ENCODE data around the gene XXYLT1. TPM values are rescaled to one million over a fixed set of nuclear protein-coding genes. Genes with fewer than 3 reads are reported as not detected.

Gene XXYLT1
- total and polyA plus RNA-seq, 10 donors = 2.7 to 22.3 (median 9.5) TPM

DNA sequence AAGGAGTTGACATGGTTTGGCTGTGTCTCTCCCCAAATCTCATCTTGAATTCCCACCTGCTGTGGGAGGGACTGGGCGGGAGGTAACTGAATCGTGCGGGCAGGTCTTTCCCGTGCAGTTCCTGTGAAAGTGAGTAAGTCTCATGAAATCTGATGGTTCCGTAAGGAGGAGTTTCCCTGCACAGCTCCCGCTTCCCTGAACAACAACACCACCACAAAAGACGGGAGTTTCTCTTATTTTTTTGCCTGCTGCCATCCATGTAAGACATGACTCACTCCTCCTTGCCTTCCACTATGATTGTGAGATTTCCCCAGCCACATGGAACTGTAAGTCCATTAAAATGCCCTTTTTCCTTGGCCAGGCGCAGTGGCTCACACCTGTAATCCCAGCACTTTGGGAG lies 22.7 kb downstream of the XXYLT1 start:
- Histone ChIP-seq H3K9me3 (no peaks in the 10 kb centered on the region), H3K4me1 (peaks cover 0 to 17% (median 10%) of the 10 kb centered on the region in 6 donors), H3K27ac (no peak overlapping the region), H3K36me3 (peaks cover 0 to 20% (median 0%) of the 10 kb centered on the region in 6 donors), H3K27me3 (replicated peaks in 1 of 7) (no peaks in the 10 kb centered on the region), H3K4me3 (no peak overlapping the region)
- TF ChIP-seq POLR2AphosphoS5 (IDR thresholded peaks at IDR 0.05) (no peak), POLR2A (IDR thresholded peaks at IDR 0.05) (no peak)
- TF ChIP-seq, protein P1, sequence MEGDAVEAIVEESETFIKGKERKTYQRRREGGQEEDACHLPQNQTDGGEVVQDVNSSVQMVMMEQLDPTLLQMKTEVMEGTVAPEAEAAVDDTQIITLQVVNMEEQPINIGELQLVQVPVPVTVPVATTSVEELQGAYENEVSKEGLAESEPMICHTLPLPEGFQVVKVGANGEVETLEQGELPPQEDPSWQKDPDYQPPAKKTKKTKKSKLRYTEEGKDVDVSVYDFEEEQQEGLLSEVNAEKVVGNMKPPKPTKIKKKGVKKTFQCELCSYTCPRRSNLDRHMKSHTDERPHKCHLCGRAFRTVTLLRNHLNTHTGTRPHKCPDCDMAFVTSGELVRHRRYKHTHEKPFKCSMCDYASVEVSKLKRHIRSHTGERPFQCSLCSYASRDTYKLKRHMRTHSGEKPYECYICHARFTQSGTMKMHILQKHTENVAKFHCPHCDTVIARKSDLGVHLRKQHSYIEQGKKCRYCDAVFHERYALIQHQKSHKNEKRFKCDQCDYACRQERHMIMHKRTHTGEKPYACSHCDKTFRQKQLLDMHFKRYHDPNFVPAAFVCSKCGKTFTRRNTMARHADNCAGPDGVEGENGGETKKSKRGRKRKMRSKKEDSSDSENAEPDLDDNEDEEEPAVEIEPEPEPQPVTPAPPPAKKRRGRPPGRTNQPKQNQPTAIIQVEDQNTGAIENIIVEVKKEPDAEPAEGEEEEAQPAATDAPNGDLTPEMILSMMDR (IDR thresholded peaks at IDR 0.05 in 8 of 11, conservative IDR thresholded peaks at IDR 0.05 in 3 of 11) = no peak
- intact Hi-C loops (cut with DNase I; ENCODE audit: low total_unique reads) = no loop called here
- WGBS, 5 donors = 93 to 97% (median 96%) methylated on average over 8 of the region's 8 CpGs
- no peak for DNase-seq

DNA sequence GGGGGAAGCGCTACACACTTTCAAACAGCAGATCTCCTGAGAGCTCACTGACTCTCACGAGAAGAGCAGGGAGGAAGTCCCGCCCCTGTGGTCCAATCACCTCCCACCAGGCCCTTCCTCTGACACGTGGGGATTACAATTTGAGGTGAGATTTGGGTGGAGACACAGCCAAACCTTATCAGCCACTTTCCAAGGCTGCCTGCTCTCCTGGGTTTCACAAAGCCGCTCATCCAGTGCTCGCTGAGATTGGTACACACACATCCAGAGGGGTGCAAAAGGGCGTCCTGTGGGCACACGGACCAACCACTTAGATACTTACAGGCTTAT lies 23.1 kb downstream of the XXYLT1 start:
- Histone ChIP-seq H3K36me3 (peaks cover 0 to 20% (median 0%) of the 10 kb centered on the region in 6 donors), H3K27me3 (replicated peaks in 1 of 7) (no peaks in the 10 kb centered on the region), H3K4me3 (no peak overlapping the region), H3K4me1 (peaks cover 0 to 17% (median 10%) of the 10 kb centered on the region in 6 donors), H3K9me3 (no peaks in the 10 kb centered on the region), H3K27ac (no peak overlapping the region)
- intact Hi-C loops (cut with DNase I; ENCODE audit: low total_unique reads) = no loop called here
- TF ChIP-seq POLR2A (IDR thresholded peaks at IDR 0.05) = no peak
- TF ChIP-seq POLR2AphosphoS5 (IDR thresholded peaks at IDR 0.05) = no peak
- TF ChIP-seq, protein P1 (IDR thresholded peaks at IDR 0.05 in 8 of 11, conservative IDR thresholded peaks at IDR 0.05 in 3 of 11) = no peak
- 76 to 84% (median 78%) methylated on average over 8 of the region's 8 CpGs for WGBS, 5 donors
- peak; percentile 45 for DNase-seq

DNA sequence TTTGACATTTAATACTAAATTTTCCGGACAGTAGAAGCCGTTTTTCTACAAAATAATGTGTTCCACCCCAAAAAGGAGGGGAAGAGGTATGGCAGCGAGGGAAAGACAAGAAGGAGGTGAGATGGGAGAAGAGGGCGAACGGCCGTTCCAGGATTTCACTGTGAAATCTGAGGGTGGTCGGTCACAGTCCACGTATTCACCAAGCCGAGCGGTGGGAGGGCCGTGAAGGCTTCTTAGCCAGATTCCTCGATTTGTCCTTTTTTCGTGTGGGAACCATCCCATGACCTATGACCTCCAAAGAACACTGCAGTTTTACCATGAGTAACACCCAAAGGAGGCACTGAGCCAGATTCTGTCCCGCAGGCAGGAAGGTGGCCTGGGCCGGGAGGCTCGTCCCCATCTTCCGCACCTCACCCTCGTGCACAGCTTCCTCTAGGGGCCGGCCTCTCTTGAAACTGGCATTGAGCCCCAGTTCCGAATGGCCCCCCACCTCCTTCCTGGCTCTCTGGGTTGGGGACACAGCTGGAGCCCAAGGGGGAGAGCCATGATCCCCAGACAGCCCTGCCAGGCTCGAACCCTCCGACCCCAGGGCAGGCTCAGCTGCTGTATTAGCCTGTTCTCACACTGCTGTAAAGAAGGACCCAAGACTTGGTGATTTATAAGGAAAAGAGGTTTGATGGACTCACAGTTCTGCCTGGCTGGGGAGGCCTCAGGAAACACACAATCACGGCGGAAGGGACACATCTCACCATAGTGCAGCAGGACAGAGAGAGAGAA lies 23.7 kb downstream of the XXYLT1 start:
- H3K4me1 ChIP-seq = peaks cover 0 to 17% (median 10%) of the 10 kb centered on the region in 6 donors
- H3K36me3 ChIP-seq = peaks cover 0 to 20% (median 0%) of the 10 kb centered on the region in 6 donors
- intact Hi-C loops (cut with DNase I; ENCODE audit: low total_unique reads) = no loop called here
- no peak for DNase-seq
- H3K27me3 ChIP-seq (replicated peaks in 1 of 7) = no peaks in the 10 kb centered on the region
- H3K9me3 ChIP-seq = no peaks in the 10 kb centered on the region
- TF ChIP-seq POLR2AphosphoS5 (IDR thresholded peaks at IDR 0.05) (no peak), POLR2A (IDR thresholded peaks at IDR 0.05) (no peak)
- TF ChIP-seq, protein P1 (IDR thresholded peaks at IDR 0.05 in 8 of 11, conservative IDR thresholded peaks at IDR 0.05 in 3 of 11) = no peak
- H3K4me3 ChIP-seq = no peak overlapping the region
- WGBS, 5 donors = 90 to 93% (median 92%) methylated on average over 24 of the region's 24 CpGs
- no peak overlapping the region for H3K27ac ChIP-seq

DNA sequence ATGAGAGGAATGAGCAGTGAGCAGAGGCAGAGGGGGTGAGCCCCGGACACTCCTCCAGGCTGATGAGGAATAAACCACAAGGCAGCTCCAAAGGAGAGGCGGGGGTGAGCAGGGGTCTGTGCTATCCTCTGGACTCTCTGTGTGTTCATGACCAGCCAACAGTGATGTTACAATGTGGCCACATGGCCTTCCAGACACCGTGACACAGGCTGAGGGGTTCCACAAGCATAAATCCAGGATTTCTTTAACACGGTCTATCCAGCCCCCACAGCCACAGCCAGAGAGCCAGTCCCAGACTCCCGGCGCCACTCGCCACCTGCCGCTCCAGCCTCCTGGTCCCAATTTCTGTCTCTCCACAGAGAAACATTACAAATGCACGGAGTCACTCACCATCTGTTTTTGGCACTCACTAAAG lies 24.4 kb downstream of the XXYLT1 start:
- WGBS, 5 donors = 86 to 97% (median 94%) methylated on average over 9 of the region's 9 CpGs
- no peak for DNase-seq

More for the DNA sequence above, 24.4 kb downstream of the XXYLT1 start:
- H3K27me3 ChIP-seq (replicated peaks in 1 of 7) = no peaks in the 10 kb centered on the region
- no peak overlapping the region for H3K27ac ChIP-seq
- peaks cover 0 to 20% (median 0%) of the 10 kb centered on the region in 6 donors for H3K36me3 ChIP-seq
- TF ChIP-seq, protein P1 (IDR thresholded peaks at IDR 0.05 in 8 of 11, conservative IDR thresholded peaks at IDR 0.05 in 3 of 11) = no peak
- TF ChIP-seq POLR2AphosphoS5 (IDR thresholded peaks at IDR 0.05) = no peak
- no peak for TF ChIP-seq POLR2A (IDR thresholded peaks at IDR 0.05)
- H3K4me3 ChIP-seq = no peak overlapping the region
- H3K4me1 ChIP-seq = peaks cover 0 to 15% (median 10%) of the 10 kb centered on the region in 6 donors
- no peaks in the 10 kb centered on the region for H3K9me3 ChIP-seq
- intact Hi-C loops (cut with DNase I; ENCODE audit: low total_unique reads) = no loop called here

All from spleen (tissue), 11 donors.